NK-92 treated with Interleukin-12 subunit alpha and Interleukin-12 subunit beta, amount 100 ng/mL, for 24 hours (cell line): ENCODE measurements around the gene PIEZO1.

Experiments
- DNase-seq: peaks from one replicate; lab custom pipeline; 2025; lab: John Stamatoyannopoulos, UW

The PIEZO1 gene

DNA sequence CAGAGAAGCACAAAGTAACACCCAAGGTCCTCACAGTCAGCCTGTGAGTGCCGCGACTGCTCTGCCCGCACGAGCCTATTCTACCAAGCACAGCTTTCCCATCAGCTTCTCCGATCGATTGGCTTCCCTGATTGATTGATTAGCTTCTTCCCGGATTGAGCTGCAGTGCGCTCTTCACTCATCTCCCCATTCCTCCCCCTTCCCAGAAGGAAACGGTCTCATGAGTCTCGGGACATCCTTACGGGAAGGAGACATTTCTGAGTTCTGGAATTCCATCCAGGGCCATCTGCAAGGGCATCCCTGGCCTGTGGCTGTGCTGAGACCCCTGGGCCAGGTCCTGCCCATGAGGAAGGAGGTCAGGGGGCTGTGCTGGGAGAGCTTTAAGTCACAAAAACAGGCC, 18.0 kb downstream of the PIEZO1 start:
- no peak for DNase-seq

- DNase-seq: no peak
Measured at GRCh38 chr16:88764913-88765349, 20.1 kb downstream of the PIEZO1 start.

GRCh38 chr16:88764080-88764479, 20.9 kb downstream of the PIEZO1 start:
- DNase-seq: no peak

DNA sequence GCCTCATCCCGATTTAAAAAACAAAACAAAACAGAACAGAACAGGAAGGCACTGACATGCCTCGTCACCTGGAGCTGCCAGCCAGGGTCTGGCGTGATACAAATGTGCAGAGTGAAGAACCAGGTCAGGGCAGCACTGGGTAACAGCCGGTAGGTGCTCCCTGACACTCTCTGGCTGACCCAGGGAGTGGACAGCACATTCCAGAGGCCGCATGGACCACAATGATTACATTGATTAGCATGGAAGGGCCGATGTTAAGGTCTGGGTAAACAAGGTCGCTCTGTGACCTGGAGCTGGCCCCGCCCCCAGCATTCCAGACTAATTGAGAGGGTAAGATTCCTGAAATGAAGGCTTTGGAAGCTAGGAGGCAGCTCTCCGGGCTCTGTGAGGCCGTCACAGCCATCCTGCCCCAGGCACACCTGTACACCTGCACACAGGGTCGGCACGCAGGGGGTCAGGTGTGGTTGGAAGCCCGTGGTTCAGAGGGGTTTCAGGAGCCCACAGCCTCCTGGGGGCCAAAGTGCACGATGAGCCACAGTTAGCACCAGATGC, 21.4 kb downstream of the PIEZO1 start:
- no peak for DNase-seq

- no peak for DNase-seq
Measured at GRCh38 chr16:88762941-88763340, 22.1 kb downstream of the PIEZO1 start.

DNA sequence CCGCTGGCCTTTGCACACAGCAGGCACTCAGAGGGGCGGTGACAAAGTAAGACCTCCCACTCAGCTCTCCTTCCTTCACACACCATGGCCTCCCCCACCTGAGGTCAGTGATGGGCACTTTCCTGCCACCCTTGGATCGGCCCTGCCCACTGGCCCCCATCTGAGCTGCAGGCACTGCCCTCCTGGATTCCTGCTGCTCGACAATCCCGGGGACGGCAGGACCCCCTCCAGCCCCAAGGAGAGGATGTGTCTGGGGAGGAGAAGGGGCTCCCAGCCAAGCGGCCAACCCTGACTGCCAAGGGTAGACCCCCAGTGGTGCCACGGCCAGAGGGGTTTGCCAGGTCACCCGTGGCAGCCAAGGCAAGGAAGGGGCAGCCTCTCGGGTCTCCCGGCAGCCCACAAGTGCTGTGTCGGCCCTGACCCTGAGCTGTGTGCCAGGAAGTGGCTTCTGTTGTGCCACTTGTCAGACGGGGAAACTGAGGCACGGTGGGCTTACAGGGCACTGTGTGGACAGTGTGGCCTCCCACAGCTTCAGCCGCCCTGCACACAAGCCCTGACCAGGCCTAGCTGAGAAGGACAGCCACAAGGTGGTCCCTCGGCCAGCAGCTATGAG, 22.7 kb downstream of the PIEZO1 start:
- no peak for DNase-seq

DNA sequence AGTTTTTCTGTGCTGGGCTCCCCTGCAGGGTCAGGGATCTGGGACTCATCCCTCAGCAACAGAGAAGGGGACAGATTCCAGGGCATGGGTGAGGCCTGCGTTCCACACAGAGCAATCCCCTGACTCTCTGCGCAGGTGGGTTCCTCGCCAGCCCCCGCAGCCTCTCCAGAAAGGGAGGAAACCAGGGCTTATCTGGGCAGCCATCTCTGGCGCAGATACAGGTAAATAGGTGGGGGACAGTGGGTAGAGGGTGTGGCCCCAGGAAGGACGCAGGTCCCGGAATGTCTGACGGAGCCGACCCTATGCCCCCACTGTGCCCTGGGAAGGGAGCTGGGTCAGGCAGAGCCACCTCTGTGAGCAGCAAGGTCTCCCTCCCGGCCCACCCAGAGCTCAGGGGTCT, 23.2 kb downstream of the PIEZO1 start:
- no peak for DNase-seq

GRCh38 chr16:88761143-88761534, 23.9 kb downstream of the PIEZO1 start:
- no peak for DNase-seq

- DNase-seq: no peak
Measured at GRCh38 chr16:88760424-88761142, 24.4 kb downstream of the PIEZO1 start.

- DNase-seq: no peak
Measured at GRCh38 chr16:88759976-88760350, 25.1 kb downstream of the PIEZO1 start.

DNA sequence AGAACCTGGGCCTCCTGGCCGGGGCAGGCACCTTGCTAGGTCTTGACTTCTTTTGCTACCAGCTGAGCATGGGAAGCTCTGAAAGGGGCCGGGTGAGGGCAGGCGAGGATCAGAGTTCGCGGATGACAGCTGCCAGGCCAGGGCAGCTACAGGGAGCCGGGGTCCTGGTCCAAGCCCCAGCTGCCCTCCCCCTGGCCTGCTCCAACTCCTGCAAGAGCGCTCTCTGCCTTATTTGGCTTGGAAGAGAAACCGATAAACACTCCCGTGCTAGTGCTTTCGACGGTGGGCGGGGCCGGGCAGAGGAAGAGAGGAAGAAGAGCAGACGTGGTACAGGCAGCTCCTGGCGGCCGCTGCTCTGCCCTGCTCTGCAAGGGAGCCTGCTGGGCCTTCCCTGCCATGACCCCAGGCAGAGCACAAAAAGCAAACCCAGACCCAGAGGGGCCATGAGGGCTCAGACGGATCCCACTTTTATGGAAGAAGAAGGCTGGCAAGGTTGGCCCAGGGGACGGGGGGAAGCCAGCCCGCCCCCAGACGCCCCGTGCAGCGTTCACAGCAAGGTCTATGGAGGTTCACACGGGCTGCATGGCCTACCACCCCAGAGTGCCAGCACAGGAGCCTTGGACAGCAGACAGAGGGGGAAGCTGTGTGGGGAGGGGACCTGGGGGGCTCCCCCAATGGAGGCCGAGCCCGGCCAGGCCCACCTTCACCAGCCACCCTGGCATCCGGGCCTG, 25.6 kb downstream of the PIEZO1 start:
- no peak for DNase-seq

- DNase-seq: no peak
Measured at GRCh38 chr16:88758944-88759244, 26.1 kb downstream of the PIEZO1 start.

DNA sequence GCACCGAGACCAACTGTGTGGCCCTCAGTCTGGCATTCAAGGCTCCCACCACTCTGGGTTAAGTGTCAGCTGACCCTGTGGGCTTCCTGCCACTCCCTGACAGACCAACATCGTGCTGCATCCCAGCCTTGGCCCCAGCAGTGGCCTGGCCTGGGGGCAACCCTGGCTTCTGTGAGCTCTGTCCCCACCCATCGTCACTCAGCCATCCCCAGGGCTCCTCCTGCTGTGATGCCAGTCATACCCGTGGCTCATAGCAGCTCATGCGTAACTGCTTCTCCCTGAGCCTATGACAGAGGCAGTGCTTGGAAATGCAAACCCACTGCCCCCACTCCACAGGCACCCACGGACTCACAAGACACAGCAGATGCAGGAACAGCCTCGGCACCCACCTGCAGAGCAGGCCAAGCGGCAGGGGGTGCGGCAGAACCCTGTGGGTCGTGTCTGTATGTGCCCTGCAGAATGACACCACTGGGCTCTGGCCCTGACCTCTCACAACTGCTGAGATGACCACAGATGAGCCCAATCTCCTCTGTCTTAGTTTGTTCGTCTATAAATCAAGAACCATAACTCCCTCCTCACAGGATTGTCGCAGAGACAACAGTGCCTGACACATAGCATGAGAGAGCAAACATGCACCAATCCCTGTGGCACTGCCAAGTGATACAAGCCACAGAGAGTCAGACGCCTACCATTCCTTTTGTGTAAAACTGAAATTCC, 26.6 kb downstream of the PIEZO1 start:
- DNase-seq: no peak

GRCh38 chr16:88755745-88756443, 29.1 kb downstream of the PIEZO1 start:
- no peak for DNase-seq

DNA sequence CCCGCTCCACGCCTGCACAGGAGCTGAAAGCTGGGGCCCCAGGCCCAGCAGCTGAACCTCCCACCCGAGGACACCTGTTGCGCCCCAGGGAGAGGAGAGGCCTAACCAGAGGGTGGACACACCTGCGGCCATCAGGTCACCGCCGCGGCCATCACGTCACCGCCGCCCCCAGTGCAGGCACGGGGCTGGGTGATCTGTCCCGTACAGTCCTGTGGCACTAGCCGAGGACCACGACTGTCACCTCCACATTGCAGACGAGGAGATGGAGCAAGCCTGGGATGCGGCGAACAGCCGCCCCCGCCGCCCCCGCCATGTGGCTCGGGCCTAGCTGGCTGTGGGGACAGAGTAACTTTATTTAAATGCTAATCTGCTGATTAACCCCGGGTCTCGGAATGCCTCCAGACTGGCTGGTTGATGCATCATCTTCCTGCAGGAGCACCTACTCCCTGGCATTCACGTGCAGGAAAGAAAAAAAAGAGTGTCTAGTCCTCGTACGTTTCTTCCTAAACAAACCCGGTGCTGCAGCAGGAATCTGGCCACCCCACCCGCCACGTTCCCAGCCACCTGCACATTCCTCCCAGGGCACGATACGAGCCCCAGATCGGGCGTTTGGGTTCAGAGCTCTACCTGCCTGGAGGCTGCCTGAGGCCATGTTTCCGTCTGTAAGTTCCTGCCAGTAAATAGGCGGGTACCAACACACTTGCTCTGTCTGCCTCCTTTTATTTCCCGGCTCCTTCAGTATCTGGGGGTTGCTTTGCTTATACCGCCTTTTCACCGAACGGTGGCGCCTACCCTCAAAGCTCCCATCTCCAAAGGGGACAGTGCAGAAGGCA, 29.9 kb downstream of the PIEZO1 start:
- DNase-seq: no peak

- DNase-seq: no peak
Measured at GRCh38 chr16:88754109-88754911, 30.7 kb downstream of the PIEZO1 start.

DNA sequence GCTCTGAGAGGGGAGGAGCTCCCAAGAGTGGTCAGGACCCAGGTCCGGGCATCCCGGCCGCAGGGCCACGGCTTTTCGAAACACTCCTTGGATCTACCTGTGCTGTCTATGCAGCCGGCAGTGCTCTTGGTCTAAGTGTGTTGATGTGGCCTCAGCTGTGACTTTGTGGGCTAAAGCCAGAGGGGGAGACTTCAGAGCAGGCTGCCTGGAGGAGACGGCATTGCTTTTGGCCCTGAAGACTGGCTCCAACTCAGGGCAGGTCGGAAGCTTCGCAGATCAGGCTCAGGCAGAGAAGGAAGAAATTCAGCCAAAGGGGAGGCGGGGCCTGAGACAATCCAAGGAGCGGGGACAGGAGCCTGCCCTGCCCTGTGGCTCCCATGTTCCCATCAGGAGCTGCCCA, 31.4 kb downstream of the PIEZO1 start:
- no peak for DNase-seq

DNA sequence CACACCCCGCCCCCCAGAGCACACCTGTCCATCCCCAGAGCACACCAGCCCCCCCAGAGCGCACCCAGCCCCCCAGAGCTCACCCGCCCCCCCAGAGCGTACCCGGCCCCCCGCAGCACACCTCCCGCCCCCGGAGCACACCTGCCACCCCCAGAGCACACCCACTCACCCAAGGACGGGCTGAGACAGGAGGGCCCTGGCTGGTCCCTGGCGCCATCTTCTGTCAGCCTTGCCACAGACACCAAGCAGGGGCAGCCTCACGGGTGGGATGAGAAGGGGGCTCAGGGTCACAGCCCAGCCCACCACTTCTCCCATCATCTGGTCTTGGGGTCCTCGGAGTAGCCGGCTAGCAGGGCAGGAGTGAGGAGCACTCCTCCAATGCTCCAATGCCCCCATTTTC, 31.8 kb downstream of the PIEZO1 start:
- no peak for DNase-seq

DNA sequence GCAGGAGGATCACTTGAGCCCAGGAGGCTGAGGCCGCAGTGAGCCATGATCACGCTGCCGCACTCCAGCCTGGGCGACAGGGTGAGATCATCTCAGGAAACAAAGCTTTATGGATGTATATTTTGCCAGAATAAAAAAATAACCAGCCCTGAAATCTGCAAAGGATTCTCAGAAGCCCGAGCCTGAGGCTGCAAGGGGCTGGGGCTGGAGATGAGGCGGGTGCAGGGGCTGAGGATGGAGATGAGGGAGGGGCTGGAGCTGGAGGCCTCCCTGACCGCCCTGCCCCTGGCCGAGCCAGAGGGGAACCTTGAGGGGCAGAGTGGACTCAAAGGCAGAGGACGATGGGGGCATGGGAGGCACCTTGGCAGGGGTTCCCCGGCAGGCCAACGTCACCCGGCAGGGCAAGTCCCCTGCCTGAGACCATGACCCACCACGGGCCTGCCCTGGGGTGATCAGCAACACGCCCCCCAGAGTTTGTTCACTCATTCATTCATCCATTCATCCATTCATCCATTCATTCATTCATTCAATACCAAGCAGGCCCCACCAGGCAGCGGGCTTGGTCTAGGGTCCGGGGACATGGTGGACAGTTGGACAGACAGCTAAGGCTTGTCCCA, 32.5 kb downstream of the PIEZO1 start:
- no peak for DNase-seq

DNA sequence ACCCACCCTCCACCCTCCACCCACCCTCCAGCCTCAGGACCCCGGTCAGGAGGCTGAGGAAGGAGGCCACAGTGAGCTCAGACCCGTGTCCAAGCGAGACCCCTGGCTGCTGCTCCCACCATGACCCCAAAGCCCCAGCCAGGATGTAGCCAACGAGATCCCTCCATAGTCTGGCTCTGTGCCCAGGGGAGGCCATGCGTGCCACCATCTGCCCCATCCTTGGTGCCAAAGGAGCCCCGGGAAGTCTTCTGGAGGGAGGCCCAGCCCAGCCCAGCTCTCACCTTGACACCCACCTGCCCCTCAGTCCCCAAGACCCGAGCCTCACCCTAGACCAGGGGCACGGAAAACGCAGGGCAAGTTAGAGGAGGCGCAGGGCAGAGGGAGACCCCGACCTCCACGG, 34.2 kb downstream of the PIEZO1 start:
- no peak for DNase-seq
